B cell (primary cell): ENCODE measurements around the gene REPS2. TPM values are rescaled to one million over a fixed set of nuclear protein-coding genes. Genes with fewer than 3 reads are reported as not detected.

ENCODE experiments used
- ATAC-seq: fragments of 200-7000 bp; cut with Tn5 transposase; one replicate; pipeline ENCODE4 v1.10.0; 2021; ENCODE audit warnings: low read depth, mild to moderate bottlenecking, moderate number of reproducible peaks, moderate library complexity
- CTCF ChIA-PET: fragments of 350-600 bp; sonication (Branson Sonifier 250); formaldehyde crosslinking; loops from one replicate; lab custom pipeline; 2021; ENCODE audit warnings: antibody characterized with exemption, inconsistent platforms; lab: Charles Lee
- POLR2A ChIA-PET: fragments of 350-600 bp; sonication (Branson Sonifier 250); formaldehyde crosslinking; loops from one replicate; lab custom pipeline; 2021; ENCODE audit warnings: antibody characterized with exemption; lab: Charles Lee
- DNase-seq: peaks from one replicate; pipeline ENCODE4 v3.0.0; 2013
- H2AFZ ChIP-seq: 2 replicates; pipeline ENCODE4 v1.6.1; 2012; ENCODE audit warnings: mild to moderate bottlenecking, low read depth, low read length; ENCODE audit not compliant: insufficient read depth, poor library complexity, severe bottlenecking
- H3K27ac ChIP-seq, 2 donors: 1 replicate in 1 of 2; 2 replicates in 1 of 2; pipeline ENCODE4 v1.5.1; 2012 to 2013; ENCODE audit warnings: low read length in 2 of 2, mild to moderate bottlenecking in 2 of 2, moderate library complexity in 1 of 2
- H3K27me3 ChIP-seq, 4 experiments: fragments of 200-600 bp in 1 of 4; sonication (generic) in 1 of 4; replicated peaks in 1 of 4; 1 replicate in 2 of 4; 2 replicates in 2 of 4; pipeline versions ENCODE4 v1.6.1 to v1.7.0; 2013 to 2016; ENCODE audit warnings: low read length in 3 of 4, mild to moderate bottlenecking in 2 of 4, mixed read lengths in 1 of 4, moderate library complexity in 1 of 4; ENCODE audit not compliant: insufficient read depth in 4 of 4, control insufficient read depth in 3 of 4; ENCODE audit errors: control extremely low read depth in 1 of 4
- H3K36me3 ChIP-seq, 2 experiments: replicated peaks in 1 of 2; 1 replicate in 1 of 2; 2 replicates in 1 of 2; pipeline versions ENCODE4 v1.6.1 to v1.7.1; 2013; ENCODE audit warnings: low read length in 1 of 2; ENCODE audit not compliant: insufficient read depth in 2 of 2, control insufficient read depth in 1 of 2; ENCODE audit errors: control extremely low read depth in 1 of 2, extremely low read depth in 1 of 2
- H3K4me1 ChIP-seq, 2 donors: fragments of 200-600 bp in 1 of 2; sonication (generic) in 1 of 2; 1 replicate in 1 of 2; 2 replicates in 1 of 2; pipeline versions ENCODE4 v1.5.1 to v1.6.1; 2013 to 2017; ENCODE audit warnings: low read length in 2 of 2; ENCODE audit not compliant: control insufficient read depth in 2 of 2, insufficient read depth in 2 of 2
- H3K4me2 ChIP-seq: replicated peaks from 2 replicates; pipeline ENCODE3; 2012; ENCODE audit warnings: mild to moderate bottlenecking, low read depth, low read length; ENCODE audit not compliant: poor library complexity, severe bottlenecking
- H3K4me3 ChIP-seq, 5 experiments: fragments of 200-600 bp in 1 of 5; sonication (generic) in 1 of 5; 1 replicate in 3 of 5; 2 replicates in 2 of 5; pipeline versions ENCODE4 v1.5.1 to v1.7.0; 2011 to 2016; ENCODE audit warnings: low read length in 4 of 5, mild to moderate bottlenecking in 4 of 5, low read depth in 2 of 5, control low read depth in 1 of 5, moderate library complexity in 1 of 5; ENCODE audit not compliant: insufficient read depth in 1 of 5; ENCODE audit errors: control extremely low read depth in 1 of 5, extremely low read depth in 1 of 5
- H3K79me2 ChIP-seq: fragments of 200-600 bp; sonication (generic); one replicate; pipeline ENCODE4 v1.6.0; 2016; ENCODE audit warnings: low read length; ENCODE audit not compliant: control insufficient read depth, insufficient read depth
- H3K9ac ChIP-seq: fragments of 200-600 bp; sonication (generic); 2 replicates; pipeline ENCODE4 v1.6.1; 2017; ENCODE audit warnings: mild to moderate bottlenecking, low read length, moderate library complexity
- H3K9me3 ChIP-seq, 3 donors: one replicate each; pipeline versions ENCODE4 v1.6.1 to v1.7.1; 2013; ENCODE audit warnings: low read length in 2 of 3; ENCODE audit not compliant: control insufficient read depth in 2 of 3, insufficient read depth in 1 of 3; ENCODE audit errors: control extremely low read depth in 1 of 3
- H4K20me1 ChIP-seq: 2 replicates; pipeline ENCODE4 v1.6.0; 2012; ENCODE audit warnings: mild to moderate bottlenecking, low read length; ENCODE audit not compliant: insufficient read depth, control insufficient read depth, poor library complexity, severe bottlenecking
- H3K27ac Mint-ChIP-seq: one replicate; pipeline ENCODE4 v1.8.0; 2021; ENCODE audit warnings: mixed read lengths
- H3K27me3 Mint-ChIP-seq: one replicate; pipeline ENCODE4 v1.8.0; 2021; ENCODE audit warnings: mixed read lengths
- H3K4me1 Mint-ChIP-seq: one replicate; pipeline ENCODE4 v1.8.0; 2021; ENCODE audit warnings: mixed read lengths
- H3K4me3 Mint-ChIP-seq: one replicate; pipeline ENCODE4 v1.8.0; 2021; ENCODE audit warnings: mixed read lengths
- H3K9me3 Mint-ChIP-seq: one replicate; pipeline ENCODE4 v1.8.0; 2022; ENCODE audit warnings: mixed read lengths; ENCODE audit not compliant: insufficient read depth
- CTCF ChIP-seq: fragments of 200-600 bp; IDR thresholded peaks from one replicate; pipeline ENCODE4 v1.8.0; 2022; ENCODE audit warnings: antibody characterized with exemption, mild to moderate bottlenecking
- EZH2 ChIP-seq: IDR thresholded peaks from 2 replicates; pipeline ENCODE4 v1.6.1; 2012; ENCODE audit warnings: borderline replicate concordance, low read depth, mild to moderate bottlenecking, moderate library complexity, low read length; ENCODE audit not compliant: insufficient read depth, poor library complexity, severe bottlenecking
- WGBS: methylation state at CpG from one replicate; pipeline ENCODE4 v1.1.5; 2013; ENCODE audit warnings: missing lambda C conversion rate; ENCODE audit not compliant: insufficient coverage; 5-methylcytosine and 5-hydroxymethylcytosine counted together
- intact Hi-C: fragments of 100-400 bp; cut with micrococcal nuclease; formaldehyde crosslinking; loops from one replicate; pipeline ENCODE4 v1.10.0; 2022
- polyA plus RNA-seq: library from polyadenylated mRNA; depleted of rRNA; stranded (reverse); fragments of >200 nt; gene quantifications from 2 replicates; pipeline ENCODE4 v1.2.3, GENCODE V29; 2012
- total RNA-seq, 2 donors: library from RNA; stranded (reverse); fragments of 120-200 nt in 1 of 2; gene quantifications; 1 replicate in 1 of 2; 2 replicates in 1 of 2; pipeline versions ENCODE4 v1.2.3 to v1.2.4, GENCODE V29; 2013 to 2022

REPS2 gene
- total and polyA plus RNA-seq, 2 donors (not counting 1 experiment from before 2014, with no cell fraction given) = 1.1 to 4.9 TPM

GRCh38 chrX:17031827-17032226 lies 85.4 kb downstream of the REPS2 start:
- H4K20me1 ChIP-seq = no peaks in the 10 kb centered on the region
- no peak overlapping the region for H2AFZ ChIP-seq
- POLR2A ChIA-PET = no interaction called here
- ATAC-seq (no peak), DNase-seq (no peak)
- no peak overlapping the region for H3K9ac ChIP-seq
- no peak overlapping the region for H3K27ac ChIP-seq
- Mint-ChIP-seq H3K4me3 (no peak overlapping the region), H3K9me3 (no peaks in the 10 kb centered on the region), H3K27ac (no peak overlapping the region), H3K27me3 (no peaks in the 10 kb centered on the region), H3K4me1 (peaks cover 7% of the 10 kb centered on the region)
- CTCF ChIA-PET = interaction anchor here (2.0 kb wide), 1 partner anchor 15 kb away, joined by 10 read pairs; no protein-coding TSS in a partner anchor
- H3K9me3 ChIP-seq = no peaks in the 10 kb centered on the region
- no peak overlapping the region for H3K4me2 ChIP-seq
- no peaks in the 10 kb centered on the region for H3K27me3 ChIP-seq
- peaks cover 0 to 3% of the 10 kb centered on the region in 2 donors for H3K4me1 ChIP-seq
- H3K4me3 ChIP-seq = no peak overlapping the region
- no peaks in the 10 kb centered on the region for H3K36me3 ChIP-seq
- intact Hi-C loops = no loop called here
- TF ChIP-seq EZH2 (no peak), CTCF (no peak)
- H3K79me2 ChIP-seq = no peaks in the 10 kb centered on the region

GRCh38 chrX:17032351-17032750 lies 85.9 kb downstream of the REPS2 start:
- no peaks in the 10 kb centered on the region for H3K79me2 ChIP-seq
- WGBS = no CpG with 5 or more reads among the region's 4 CpGs
- no peaks in the 10 kb centered on the region for H3K27me3 Mint-ChIP-seq
- H3K4me3 ChIP-seq = no peak overlapping the region
- no peak overlapping the region for H3K4me3 Mint-ChIP-seq
- DNase-seq (no peak), ATAC-seq (no peak)
- no peak overlapping the region for H2AFZ ChIP-seq
- no peak overlapping the region for H3K4me2 ChIP-seq
- intact Hi-C loops = no loop called here
- no peaks in the 10 kb centered on the region for H3K36me3 ChIP-seq
- no peak for TF ChIP-seq CTCF
- no peaks in the 10 kb centered on the region for H3K9me3 ChIP-seq
- ChIA-PET POLR2A (no interaction called here), CTCF (interaction anchor here (2.0 kb wide), 1 partner anchor 14 kb away, joined by 10 read pairs; no protein-coding TSS in a partner anchor)
- H3K4me1 Mint-ChIP-seq = peaks cover 7% of the 10 kb centered on the region
- H3K4me1 ChIP-seq = peaks cover 0 to 3% of the 10 kb centered on the region in 2 donors
- H3K9me3 Mint-ChIP-seq = no peaks in the 10 kb centered on the region
- H3K27ac ChIP-seq = no peak overlapping the region
- H3K27me3 ChIP-seq = no peaks in the 10 kb centered on the region
- H3K27ac Mint-ChIP-seq = no peak overlapping the region
- no peak overlapping the region for H3K9ac ChIP-seq
- H4K20me1 ChIP-seq = no peaks in the 10 kb centered on the region
